HepG2 (cell line): ENCODE results near the gene CARHSP1. TPM values are rescaled to one million over a fixed set of nuclear protein-coding genes. Genes with fewer than 3 reads are reported as not detected.

Experiments used
- CBX2 ChIP-seq, 2 experiments: fragments of 200-600 bp in 1 of 2; sonication (generic); formaldehyde crosslinking in 1 of 2; IDR thresholded peaks; 2 replicates each; pipeline versions ENCODE4 v1.7.0 to v1.8.1; 2018 to 2022; ENCODE audit warnings: low read depth in 2 of 2, low read length in 1 of 2, mild to moderate bottlenecking in 1 of 2, missing genetic modification reagents in 1 of 2
- CCDC6 ChIP-seq: sonication (generic); formaldehyde crosslinking; IDR thresholded peaks from 2 replicates; pipeline ENCODE4 v1.8.1; 2022; ENCODE audit warnings: mild to moderate bottlenecking, missing genetic modification reagents, moderate library complexity
- FOSL1 ChIP-seq: sonication (generic); formaldehyde crosslinking; IDR thresholded peaks from 2 replicates; pipeline ENCODE4 v1.9.0; 2021; ENCODE audit warnings: missing genetic modification reagents, borderline replicate concordance
- GATAD2A ChIP-seq: IDR thresholded peaks from 2 replicates; pipeline ENCODE4 v1.6.1; 2016
- KIAA2018 ChIP-seq: sonication (generic); formaldehyde crosslinking; IDR thresholded peaks from 2 replicates; pipeline ENCODE4 v1.5.0; 2020; ENCODE audit warnings: mild to moderate bottlenecking, missing genetic modification reagents, borderline replicate concordance
- PCBP1 ChIP-seq: fragments of 200-400 bp; formaldehyde crosslinking; IDR thresholded peaks from 2 replicates; pipeline ENCODE4 v1.6.1; 2017; ENCODE audit warnings: mild to moderate bottlenecking, low read depth, low read length, borderline replicate concordance
- SKIL ChIP-seq: sonication (generic); formaldehyde crosslinking; IDR thresholded peaks from 2 replicates; pipeline ENCODE4 v1.8.0; 2022; ENCODE audit warnings: missing genetic modification reagents, mild to moderate bottlenecking, moderate library complexity, borderline replicate concordance
- ZKSCAN1 ChIP-seq: fragments of 150-350 bp; IDR thresholded peaks from 2 replicates; pipeline ENCODE4 v1.6.1; 2014; ENCODE audit warnings: low read length
- ZNF20 ChIP-seq: sonication (generic); formaldehyde crosslinking; IDR thresholded peaks from 2 replicates; pipeline ENCODE4 v1.4.0; 2020; ENCODE audit warnings: mild to moderate bottlenecking, moderate library complexity, missing genetic modification reagents
- ZNF441 ChIP-seq: sonication (generic); formaldehyde crosslinking; IDR thresholded peaks from 2 replicates; pipeline ENCODE4 v1.7.0; 2021; ENCODE audit warnings: missing genetic modification reagents, borderline replicate concordance
- polyA plus RNA-seq, 8 experiments: library from polyadenylated mRNA; depleted of rRNA in 3 of 8; stranded (reverse) in 7 of 8; unstranded in 1 of 8; fragments of >200 nt; fragmentation: Illumina TruSeq in 4 of 8; extraction: Trizol in 4 of 8; gene quantifications; 2 replicates each; pipeline versions ENCODE4 v1.2.1 to v1.2.3, GENCODE V29; 2011 to 2016; ENCODE audit warnings: low read depth in 4 of 8, missing spikeins in 1 of 8, mixed read lengths in 1 of 8; ENCODE audit not compliant: insufficient read depth in 1 of 8
- total RNA-seq, 5 experiments: library from RNA; depleted of rRNA; stranded (reverse); fragments of >200 nt; fragmentation: Illumina TruSeq; extraction: Trizol; gene quantifications; 2 replicates each; pipeline ENCODE4 v1.2.3, GENCODE V29; 2016; ENCODE audit warnings: low read depth in 1 of 5

CARHSP1 gene
- total and polyA plus RNA-seq, 2 of the 13 experiments (the other 11 are each of a cell fraction or from before 2014, with no cell fraction given), result 173 to 345 TPM

- no peak for TF ChIP-seq ZKSCAN1
- no peak for TF ChIP-seq ZNF20 (CRISPR knock-in tag)
- no peak for TF ChIP-seq PCBP1
- TF ChIP-seq CBX2 (IDR thresholded peaks at IDR 0.05; ENCODE audit: low read depth, low read length), result no peak
- TF ChIP-seq CBX2 (CRISPR knock-in tag; IDR thresholded peaks at IDR 0.05; ENCODE audit: low read depth), result no peak
- no peak for TF ChIP-seq SKIL (CRISPR knock-in tag)
- TF ChIP-seq ZNF441 (CRISPR knock-in tag), result 0 out of 2 replicates have a peak, but pooled peaks have one; percentile 34
- no peak for TF ChIP-seq FOSL1
- TF ChIP-seq CCDC6 (CRISPR knock-in tag), result peak; percentile 46; the same call in 1 of the 2 replicates
- no peak for TF ChIP-seq GATAD2A
- TF ChIP-seq KIAA2018, result no peak
Measured at GRCh38 chr16:8866884-8867215, 2.0 kb downstream of the CARHSP1 start (continued).
